ENCODE measurements around the gene MYLK. TPM values are rescaled to one million over a fixed set of nuclear protein-coding genes. Genes with fewer than 3 reads are reported as not detected.

MYLK gene
- total and polyA plus RNA-seq, 10 of the 15 experiments (the other 5 are each of a cell fraction or from before 2014, with no cell fraction given), result 0.04 to 1.6 (median 0.42) TPM; not detected in 1

DNA sequence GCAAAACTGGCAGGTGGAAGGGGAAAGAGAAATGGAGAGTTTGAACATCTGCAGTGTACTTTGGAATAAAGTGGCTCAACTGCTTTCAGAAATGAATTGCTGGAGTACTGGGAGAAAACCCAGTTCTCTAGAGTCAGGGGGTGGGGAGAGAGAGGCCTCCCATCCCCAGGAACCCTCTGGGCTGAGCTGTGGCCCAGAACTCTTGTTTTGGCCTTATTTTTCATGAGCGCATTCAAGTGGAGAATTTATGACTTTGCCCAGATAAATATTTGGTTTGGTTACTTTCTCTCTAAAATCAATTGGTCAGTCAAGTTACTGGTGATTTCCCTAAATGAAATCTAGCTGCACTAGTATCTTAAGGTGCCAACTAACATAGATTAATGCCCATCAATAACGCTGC lies 270.6 kb downstream of the MYLK start:
- Histone ChIP-seq H3K4me3 (no peak overlapping the region), H3K4me1 (ENCODE audit: control insufficient read depth, insufficient read depth, low read length) (peaks cover 6% of the 10 kb centered on the region), H3K9me3 (replicated peaks; ENCODE audit: control insufficient read depth, insufficient read depth, low read length) (no peaks in the 10 kb centered on the region), H3K36me3 (ENCODE audit: control insufficient read depth in 2 of 2, insufficient read depth in 2 of 2, low read length in 1 of 2) (no peaks in the 10 kb centered on the region; a peak in 1 of 4 replicates), H3K79me2 (ENCODE audit: control insufficient read depth, insufficient read depth, low read length) (no peaks in the 10 kb centered on the region; the same call in 1 of the 2 replicates), H3K27ac (ENCODE audit: control insufficient read depth, insufficient read depth) (no peak overlapping the region), H3K9ac (ENCODE audit: control insufficient read depth, insufficient read depth, low read length) (no peak overlapping the region), H2AFZ (ENCODE audit: control insufficient read depth, low read depth, low read length) (no peak overlapping the region), H4K20me1 (ENCODE audit: control insufficient read depth, insufficient read depth) (no peaks in the 10 kb centered on the region), H3K4me2 (ENCODE audit: control insufficient read depth, insufficient read depth) (no peak overlapping the region), H3K27me3 (replicated peaks in 1 of 2; ENCODE audit: control insufficient read depth in 2 of 2, insufficient read depth in 2 of 2, low read length in 1 of 2) (no peaks in the 10 kb centered on the region)
- SMC1A ChIA-PET (ENCODE audit: uncharacterized antibody, unreplicated experiment), result no interaction called here
- DNase-seq (ENCODE audit: low read depth, low spot score) (no peak), ATAC-seq (no peak), FAIRE-seq (no peak)
- POLR2A ChIA-PET, result no interaction called here
- no TSS peak for BruUV-seq (replicated peaks)
- CTCF ChIA-PET, result interaction anchor here (1.1 kb wide), 1 partner anchor 287 kb away, joined by 3 read pairs; no protein-coding TSS in a partner anchor
- WGBS (ENCODE audit: insufficient coverage, insufficient replicate concordance, low lambda C conversion rate, missing lambda C conversion rate), result 98% methylated on average over 2 of the region's 2 CpGs
- intact Hi-C loops (cut with micrococcal nuclease; ENCODE audit: unreplicated experiment), result no loop called here
- in situ Hi-C loops (cut with MboI), result no loop called here
- RAD21 ChIA-PET (ENCODE audit: unreplicated experiment), result no interaction called here
- TF ChIP-seq MYB (IDR thresholded peaks at IDR 0.05; ENCODE audit: borderline replicate concordance, low read depth, low read length) (no peak), IRF4 (IDR thresholded peaks at IDR 0.05; ENCODE audit: low read depth, low read length) (no peak), CBX5 (IDR thresholded peaks at IDR 0.05; ENCODE audit: low read depth) (no peak), FOS (IDR thresholded peaks at IDR 0.05; ENCODE audit: borderline replicate concordance, extremely low read depth, insufficient read length) (no peak), CBFB (IDR thresholded peaks at IDR 0.05; ENCODE audit: low read depth) (no peak), SUZ12 (IDR thresholded peaks at IDR 0.05; ENCODE audit: unreplicated experiment) (no peak), ZNF384 (IDR thresholded peaks at IDR 0.05; ENCODE audit: borderline replicate concordance, low read depth, low read length) (no peak), ZNF274 (IDR thresholded peaks at IDR 0.05; ENCODE audit: insufficient read depth, insufficient read length) (no peak), BACH1 (IDR thresholded peaks at IDR 0.05; ENCODE audit: borderline replicate concordance) (no peak), ZSCAN29 (IDR thresholded peaks at IDR 0.05) (no peak), SRF (IDR thresholded peaks at IDR 0.05; ENCODE audit: low read depth in 2 of 2, low read length in 2 of 2) (no peak), MEF2B (IDR thresholded peaks at IDR 0.05; ENCODE audit: partially characterized antibody, poor library complexity, severe bottlenecking) (no peak), KAT2A (conservative IDR thresholded peaks at IDR 0.05; ENCODE audit: control insufficient read depth, low read depth, low read length) (no peak), LARP7 (IDR thresholded peaks at IDR 0.05) (no peak)
- TF ChIP-seq, protein P1, sequence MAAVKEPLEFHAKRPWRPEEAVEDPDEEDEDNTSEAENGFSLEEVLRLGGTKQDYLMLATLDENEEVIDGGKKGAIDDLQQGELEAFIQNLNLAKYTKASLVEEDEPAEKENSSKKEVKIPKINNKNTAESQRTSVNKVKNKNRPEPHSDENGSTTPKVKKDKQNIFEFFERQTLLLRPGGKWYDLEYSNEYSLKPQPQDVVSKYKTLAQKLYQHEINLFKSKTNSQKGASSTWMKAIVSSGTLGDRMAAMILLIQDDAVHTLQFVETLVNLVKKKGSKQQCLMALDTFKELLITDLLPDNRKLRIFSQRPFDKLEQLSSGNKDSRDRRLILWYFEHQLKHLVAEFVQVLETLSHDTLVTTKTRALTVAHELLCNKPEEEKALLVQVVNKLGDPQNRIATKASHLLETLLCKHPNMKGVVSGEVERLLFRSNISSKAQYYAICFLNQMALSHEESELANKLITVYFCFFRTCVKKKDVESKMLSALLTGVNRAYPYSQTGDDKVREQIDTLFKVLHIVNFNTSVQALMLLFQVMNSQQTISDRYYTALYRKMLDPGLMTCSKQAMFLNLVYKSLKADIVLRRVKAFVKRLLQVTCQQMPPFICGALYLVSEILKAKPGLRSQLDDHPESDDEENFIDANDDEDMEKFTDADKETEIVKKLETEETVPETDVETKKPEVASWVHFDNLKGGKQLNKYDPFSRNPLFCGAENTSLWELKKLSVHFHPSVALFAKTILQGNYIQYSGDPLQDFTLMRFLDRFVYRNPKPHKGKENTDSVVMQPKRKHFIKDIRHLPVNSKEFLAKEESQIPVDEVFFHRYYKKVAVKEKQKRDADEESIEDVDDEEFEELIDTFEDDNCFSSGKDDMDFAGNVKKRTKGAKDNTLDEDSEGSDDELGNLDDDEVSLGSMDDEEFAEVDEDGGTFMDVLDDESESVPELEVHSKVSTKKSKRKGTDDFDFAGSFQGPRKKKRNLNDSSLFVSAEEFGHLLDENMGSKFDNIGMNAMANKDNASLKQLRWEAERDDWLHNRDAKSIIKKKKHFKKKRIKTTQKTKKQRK (IDR thresholded peaks at IDR 0.05; ENCODE audit: low read depth, low read length), result no peak
- TF ChIP-seq, protein P2, sequence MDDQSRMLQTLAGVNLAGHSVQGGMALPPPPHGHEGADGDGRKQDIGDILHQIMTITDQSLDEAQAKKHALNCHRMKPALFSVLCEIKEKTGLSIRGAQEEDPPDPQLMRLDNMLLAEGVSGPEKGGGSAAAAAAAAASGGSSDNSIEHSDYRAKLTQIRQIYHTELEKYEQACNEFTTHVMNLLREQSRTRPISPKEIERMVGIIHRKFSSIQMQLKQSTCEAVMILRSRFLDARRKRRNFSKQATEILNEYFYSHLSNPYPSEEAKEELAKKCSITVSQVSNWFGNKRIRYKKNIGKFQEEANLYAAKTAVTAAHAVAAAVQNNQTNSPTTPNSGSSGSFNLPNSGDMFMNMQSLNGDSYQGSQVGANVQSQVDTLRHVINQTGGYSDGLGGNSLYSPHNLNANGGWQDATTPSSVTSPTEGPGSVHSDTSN (IDR thresholded peaks at IDR 0.05; ENCODE audit: insufficient replicate concordance, low read depth, low read length), result no peak
- TF ChIP-seq, protein P3, sequence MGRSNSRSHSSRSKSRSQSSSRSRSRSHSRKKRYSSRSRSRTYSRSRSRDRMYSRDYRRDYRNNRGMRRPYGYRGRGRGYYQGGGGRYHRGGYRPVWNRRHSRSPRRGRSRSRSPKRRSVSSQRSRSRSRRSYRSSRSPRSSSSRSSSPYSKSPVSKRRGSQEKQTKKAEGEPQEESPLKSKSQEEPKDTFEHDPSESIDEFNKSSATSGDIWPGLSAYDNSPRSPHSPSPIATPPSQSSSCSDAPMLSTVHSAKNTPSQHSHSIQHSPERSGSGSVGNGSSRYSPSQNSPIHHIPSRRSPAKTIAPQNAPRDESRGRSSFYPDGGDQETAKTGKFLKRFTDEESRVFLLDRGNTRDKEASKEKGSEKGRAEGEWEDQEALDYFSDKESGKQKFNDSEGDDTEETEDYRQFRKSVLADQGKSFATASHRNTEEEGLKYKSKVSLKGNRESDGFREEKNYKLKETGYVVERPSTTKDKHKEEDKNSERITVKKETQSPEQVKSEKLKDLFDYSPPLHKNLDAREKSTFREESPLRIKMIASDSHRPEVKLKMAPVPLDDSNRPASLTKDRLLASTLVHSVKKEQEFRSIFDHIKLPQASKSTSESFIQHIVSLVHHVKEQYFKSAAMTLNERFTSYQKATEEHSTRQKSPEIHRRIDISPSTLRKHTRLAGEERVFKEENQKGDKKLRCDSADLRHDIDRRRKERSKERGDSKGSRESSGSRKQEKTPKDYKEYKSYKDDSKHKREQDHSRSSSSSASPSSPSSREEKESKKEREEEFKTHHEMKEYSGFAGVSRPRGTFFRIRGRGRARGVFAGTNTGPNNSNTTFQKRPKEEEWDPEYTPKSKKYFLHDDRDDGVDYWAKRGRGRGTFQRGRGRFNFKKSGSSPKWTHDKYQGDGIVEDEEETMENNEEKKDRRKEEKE (IDR thresholded peaks at IDR 0.05), result no peak
- TF ChIP-seq, protein P4, sequence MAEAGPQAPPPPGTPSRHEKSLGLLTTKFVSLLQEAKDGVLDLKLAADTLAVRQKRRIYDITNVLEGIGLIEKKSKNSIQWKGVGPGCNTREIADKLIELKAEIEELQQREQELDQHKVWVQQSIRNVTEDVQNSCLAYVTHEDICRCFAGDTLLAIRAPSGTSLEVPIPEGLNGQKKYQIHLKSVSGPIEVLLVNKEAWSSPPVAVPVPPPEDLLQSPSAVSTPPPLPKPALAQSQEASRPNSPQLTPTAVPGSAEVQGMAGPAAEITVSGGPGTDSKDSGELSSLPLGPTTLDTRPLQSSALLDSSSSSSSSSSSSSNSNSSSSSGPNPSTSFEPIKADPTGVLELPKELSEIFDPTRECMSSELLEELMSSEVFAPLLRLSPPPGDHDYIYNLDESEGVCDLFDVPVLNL (IDR thresholded peaks at IDR 0.05; ENCODE audit: low read depth, low read length), result no peak
